Upper lobe of left lung (tissue), 4 donors: Measurements from ENCODE around the gene SLC9A9.
"Not testable (repeated sequence)": the region's sequence is repeated elsewhere in the genome, so short reads cannot be mapped to it uniquely, and the experiment has no call there.

ENCODE experiments used
- CTCF ChIP-seq, 6 experiments: fragments of 450-650 bp in 4 of 6; fragments of 200-600 bp in 2 of 6; sonication (generic) in 2 of 6; IDR thresholded peaks; one replicate each; pipeline ENCODE4 v1.5.1; 2016 to 2019; ENCODE audit warnings: antibody characterized with exemption in 6 of 6
- EP300 ChIP-seq, 4 donors: sonication (generic); formaldehyde crosslinking; IDR thresholded peaks; one replicate each; pipeline ENCODE4 v1.5.1; 2017; ENCODE audit warnings: antibody characterized with exemption in 4 of 4, control low read depth in 2 of 4

GRCh38 chr3:143517131-143517530, 331.1 kb downstream of the SLC9A9 start:
- TF ChIP-seq EP300, CTCF (IDR thresholded peaks at IDR 0.05): not testable (repeated sequence)
